Neuron (in vitro differentiated cells): Measurements from ENCODE around the gene PTPN14.
"Not testable (repeated sequence)": the region's sequence is repeated elsewhere in the genome, so short reads cannot be mapped to it uniquely, and the experiment has no call there.

ENCODE experiments used
- H2AFZ ChIP-seq: one replicate; pipeline ENCODE4 v1.6.1; 2013; ENCODE audit warnings: low read depth, mild to moderate bottlenecking, inconsistent platforms, low read length, moderate library complexity
- H3K27me3 ChIP-seq: one replicate; pipeline ENCODE4 v1.6.1; 2013; ENCODE audit warnings: low read length; ENCODE audit not compliant: insufficient read depth
- H3K36me3 ChIP-seq: one replicate; pipeline ENCODE4 v1.6.1; 2013; ENCODE audit warnings: low read length; ENCODE audit not compliant: insufficient read depth
- H3K4me1 ChIP-seq: one replicate; pipeline ENCODE4 v1.6.1; 2013; ENCODE audit warnings: low read length; ENCODE audit not compliant: insufficient read depth
- H3K4me3 ChIP-seq: 2 replicates; pipeline ENCODE4 v1.5.1; 2013; ENCODE audit warnings: mild to moderate bottlenecking, low read length, moderate library complexity
- H3K9me3 ChIP-seq: one replicate; pipeline ENCODE4 v1.6.1; 2013; ENCODE audit warnings: low read length

PTPN14 gene

DNA sequence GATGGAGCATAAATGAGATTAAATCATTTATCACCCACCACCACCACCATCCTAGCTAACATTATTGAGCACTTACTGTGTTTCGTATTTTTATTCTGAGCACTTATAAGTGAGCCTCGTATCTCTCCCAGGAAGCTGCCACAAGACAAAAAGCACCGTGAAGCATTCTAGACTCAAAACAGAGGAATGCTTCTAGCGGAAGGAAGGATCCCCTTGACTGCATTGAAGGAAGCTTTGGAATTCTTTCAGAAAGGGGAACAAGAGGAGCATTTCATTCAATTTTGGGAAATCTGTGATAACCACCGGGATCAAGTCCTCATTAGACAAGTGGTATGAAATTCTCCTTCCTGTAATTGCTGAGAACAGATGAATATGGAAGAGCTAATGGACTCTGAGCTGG lies 66.3 kb downstream of the PTPN14 start:
- H3K9me3 ChIP-seq: no peaks in the 10 kb centered on the region
- no peaks in the 10 kb centered on the region for H3K27me3 ChIP-seq
- H2AFZ ChIP-seq: no peak overlapping the region
- no peaks in the 10 kb centered on the region for H3K36me3 ChIP-seq
- peaks cover 4% of the 10 kb centered on the region for H3K4me1 ChIP-seq
- no peak overlapping the region for H3K4me3 ChIP-seq

DNA sequence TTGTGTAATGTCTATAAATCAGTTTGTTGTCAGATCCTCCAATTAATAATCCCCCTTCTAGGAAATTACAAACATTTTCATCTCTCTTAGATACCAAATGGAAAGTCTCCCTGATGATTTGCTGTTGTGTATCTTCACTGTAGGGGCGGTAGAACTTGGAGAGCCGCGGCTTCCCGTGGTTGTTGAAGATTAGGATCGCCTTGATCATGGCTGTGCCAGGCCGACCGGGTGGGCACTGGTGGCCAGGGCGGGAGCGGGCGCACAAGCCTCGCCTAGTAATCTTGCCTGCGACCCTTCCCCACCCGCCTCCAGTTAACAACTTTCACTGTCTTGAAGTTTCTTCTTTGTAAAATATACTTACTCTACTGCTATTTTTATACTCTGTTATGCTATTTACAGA lies 68.2 kb downstream of the PTPN14 start:
- not testable (repeated sequence) for H3K9me3 ChIP-seq, H3K4me3 ChIP-seq, H3K4me1 ChIP-seq, H2AFZ ChIP-seq, H3K36me3 ChIP-seq, H3K27me3 ChIP-seq

DNA sequence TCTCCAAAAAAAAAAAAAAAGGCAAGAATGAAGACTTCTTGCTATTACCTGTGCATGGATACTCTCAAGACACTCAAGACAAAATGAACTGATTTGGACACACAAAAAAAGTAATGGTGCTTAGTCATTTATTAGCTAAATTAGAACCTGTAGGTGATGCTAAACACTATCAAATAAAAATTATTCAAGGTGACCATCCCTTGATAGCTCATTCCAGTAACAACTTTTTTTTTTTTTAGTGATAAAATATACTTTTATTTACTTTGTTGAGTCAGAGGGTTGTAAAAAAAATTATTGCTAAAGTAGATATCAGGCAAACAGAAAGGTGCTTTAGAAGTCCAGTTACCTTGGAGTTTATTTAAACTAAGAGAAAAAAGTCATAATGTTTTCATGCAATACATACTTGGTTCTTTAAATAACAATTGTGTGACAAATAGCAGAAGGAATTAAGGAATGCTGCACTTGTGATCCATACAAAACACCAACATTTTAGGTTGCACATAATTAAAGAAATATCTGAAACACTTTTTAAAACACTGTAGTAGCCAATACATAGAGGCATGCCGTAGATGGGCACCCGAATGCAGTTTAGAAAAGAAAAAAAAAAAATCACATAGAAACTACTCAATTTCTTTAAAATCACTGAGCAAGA lies 69.3 kb downstream of the PTPN14 start:
- not testable (repeated sequence) for H3K9me3 ChIP-seq, H3K4me1 ChIP-seq, H2AFZ ChIP-seq, H3K36me3 ChIP-seq, H3K27me3 ChIP-seq, H3K4me3 ChIP-seq

DNA sequence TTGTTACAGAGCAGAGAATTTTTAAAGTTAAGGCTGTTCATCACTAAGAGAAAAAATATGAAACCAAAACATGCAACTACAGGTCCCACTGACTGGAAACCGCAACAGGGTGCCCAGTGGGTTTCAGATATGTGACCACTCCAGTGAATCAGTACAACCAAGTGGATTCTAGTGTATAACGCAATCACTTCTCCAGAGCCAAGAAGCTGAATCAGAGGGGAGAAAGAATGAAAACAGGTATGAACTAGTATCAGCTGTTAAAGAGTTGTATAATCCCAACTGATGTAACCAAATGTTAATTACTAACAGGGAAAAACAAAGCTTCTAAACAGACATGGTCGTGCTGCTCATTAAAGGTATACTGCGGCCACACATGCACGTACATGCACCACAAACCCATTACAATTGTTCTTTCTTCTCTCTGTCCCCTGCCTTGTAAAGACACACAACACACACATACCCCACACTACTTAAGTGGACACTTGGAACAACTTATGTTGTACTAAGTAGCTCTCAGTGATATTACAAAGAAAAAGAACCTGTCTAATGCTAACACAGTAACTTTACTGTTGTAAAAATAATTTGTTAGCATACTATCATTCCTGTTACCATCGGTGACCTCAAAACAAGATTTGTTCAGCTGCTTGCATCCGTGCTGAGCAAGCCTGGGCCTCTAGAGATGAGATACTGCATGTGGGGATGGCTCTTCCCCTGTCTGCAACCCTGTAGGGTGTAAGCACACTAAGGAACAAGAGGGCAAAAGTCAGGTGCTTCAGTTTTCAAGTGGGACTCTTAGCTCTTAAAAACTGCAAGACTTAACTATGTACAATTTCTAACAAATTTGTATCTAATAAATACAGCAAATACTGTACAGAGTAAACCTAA lies 74.2 kb downstream of the PTPN14 start:
- no peaks in the 10 kb centered on the region for H3K9me3 ChIP-seq
- no peaks in the 10 kb centered on the region for H3K36me3 ChIP-seq
- H2AFZ ChIP-seq: no peak overlapping the region
- no peaks in the 10 kb centered on the region for H3K4me1 ChIP-seq
- no peak overlapping the region for H3K4me3 ChIP-seq
- H3K27me3 ChIP-seq: no peaks in the 10 kb centered on the region

DNA sequence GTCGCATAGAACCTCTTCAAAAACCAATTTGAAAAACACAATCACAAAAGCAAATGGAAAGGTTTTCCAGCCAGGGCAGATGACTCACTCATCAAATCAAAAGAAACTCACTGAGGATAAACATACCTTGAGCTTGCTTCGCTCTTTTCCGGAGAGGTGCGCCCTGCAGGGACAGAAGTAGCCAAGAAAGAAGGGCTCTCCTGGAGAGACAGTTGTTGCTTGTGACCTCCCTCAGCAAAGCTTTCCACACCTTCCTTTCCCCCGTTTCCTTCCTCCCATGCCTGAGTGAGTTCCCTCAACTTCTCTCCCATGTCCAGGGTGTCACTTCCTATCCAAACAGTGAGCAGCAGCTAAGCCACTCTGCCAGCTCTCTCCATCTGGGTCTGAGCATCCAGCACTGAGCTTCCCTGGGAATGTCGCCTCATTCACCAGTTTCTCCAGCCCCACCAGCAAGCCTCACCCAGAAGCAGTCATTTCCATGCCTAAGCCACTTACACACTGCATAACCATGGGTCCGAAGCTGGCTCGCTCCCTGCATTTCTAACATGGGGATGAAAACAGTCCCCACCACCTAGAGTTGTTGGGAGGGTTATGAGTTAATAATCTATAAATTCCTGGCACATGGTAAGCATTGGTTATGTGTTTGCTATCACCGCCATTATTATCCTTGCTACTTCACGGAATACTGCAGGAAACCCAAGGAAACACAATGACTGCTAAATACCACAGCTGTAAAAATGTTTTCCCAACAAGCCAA lies 75.0 kb downstream of the PTPN14 start:
- no peaks in the 10 kb centered on the region for H3K36me3 ChIP-seq
- H3K9me3 ChIP-seq: no peaks in the 10 kb centered on the region
- no peaks in the 10 kb centered on the region for H3K27me3 ChIP-seq
- no peaks in the 10 kb centered on the region for H3K4me1 ChIP-seq
- no peak overlapping the region for H2AFZ ChIP-seq
- H3K4me3 ChIP-seq: no peak overlapping the region

DNA sequence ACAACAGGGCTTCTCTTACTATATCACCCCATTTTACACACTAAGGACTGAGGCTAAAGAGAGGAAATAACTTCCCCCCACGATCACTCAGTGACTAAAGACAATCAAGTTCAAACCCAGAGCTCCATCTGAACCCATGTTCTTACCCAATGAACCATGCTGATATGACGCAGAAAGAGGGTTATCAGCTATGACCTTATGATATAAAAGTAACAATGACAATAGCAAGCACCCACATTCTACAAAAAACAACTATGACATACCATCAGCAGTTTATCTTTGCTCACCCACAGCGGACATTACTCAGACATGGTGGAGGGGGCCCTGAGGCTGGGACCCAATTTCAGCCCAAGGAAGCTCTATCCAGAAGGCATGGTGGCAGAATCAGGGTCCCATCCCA lies 75.7 kb downstream of the PTPN14 start:
- H3K9me3 ChIP-seq: no peaks in the 10 kb centered on the region
- no peak overlapping the region for H2AFZ ChIP-seq
- no peak overlapping the region for H3K4me3 ChIP-seq
- H3K4me1 ChIP-seq: no peaks in the 10 kb centered on the region
- H3K27me3 ChIP-seq: no peaks in the 10 kb centered on the region
- H3K36me3 ChIP-seq: no peaks in the 10 kb centered on the region

DNA sequence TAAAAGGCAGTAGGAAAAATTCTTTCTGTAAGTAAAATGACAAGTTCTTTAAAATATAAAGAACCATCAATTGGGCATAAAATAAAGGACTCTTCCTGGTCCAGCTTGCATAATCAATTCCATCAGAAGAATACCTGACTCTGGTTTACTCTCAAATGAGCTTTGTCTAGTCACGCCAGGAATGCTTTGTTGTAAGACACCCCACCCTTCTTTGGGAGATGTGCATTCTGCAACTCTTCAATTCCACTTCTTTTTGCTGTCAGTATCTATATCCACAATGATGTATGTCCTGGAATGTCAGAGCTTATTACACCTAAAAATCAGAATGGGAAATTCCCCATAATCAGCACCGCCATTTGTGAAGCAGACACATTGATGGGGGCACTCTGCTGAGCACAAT lies 76.1 kb downstream of the PTPN14 start:
- no peaks in the 10 kb centered on the region for H3K9me3 ChIP-seq
- H3K4me1 ChIP-seq: no peaks in the 10 kb centered on the region
- no peaks in the 10 kb centered on the region for H3K27me3 ChIP-seq
- no peak overlapping the region for H2AFZ ChIP-seq
- H3K4me3 ChIP-seq: no peak overlapping the region
- no peaks in the 10 kb centered on the region for H3K36me3 ChIP-seq

DNA sequence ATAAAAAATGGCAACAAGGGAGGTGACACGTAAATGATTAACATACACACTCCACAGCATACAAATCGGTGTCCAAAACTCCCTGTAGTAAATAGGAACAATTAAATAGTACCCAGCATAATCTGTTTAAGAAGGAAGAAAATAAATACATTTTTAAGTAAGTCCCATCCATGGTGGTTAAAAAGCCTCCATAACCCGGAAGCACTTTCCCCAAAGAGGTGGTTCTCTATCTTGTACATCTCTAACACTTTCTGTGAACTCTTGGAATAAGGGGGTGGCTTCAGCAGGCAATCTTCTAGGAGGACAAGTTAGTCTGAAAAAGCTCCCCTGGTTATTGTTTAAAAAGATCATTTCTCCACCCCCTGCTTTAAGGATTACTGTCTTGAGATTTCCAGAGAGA lies 76.9 kb downstream of the PTPN14 start:
- H3K4me1 ChIP-seq: no peaks in the 10 kb centered on the region
- no peaks in the 10 kb centered on the region for H3K27me3 ChIP-seq
- H3K9me3 ChIP-seq: no peaks in the 10 kb centered on the region
- no peaks in the 10 kb centered on the region for H3K36me3 ChIP-seq
- H3K4me3 ChIP-seq: no peak overlapping the region
- H2AFZ ChIP-seq: no peak overlapping the region

DNA sequence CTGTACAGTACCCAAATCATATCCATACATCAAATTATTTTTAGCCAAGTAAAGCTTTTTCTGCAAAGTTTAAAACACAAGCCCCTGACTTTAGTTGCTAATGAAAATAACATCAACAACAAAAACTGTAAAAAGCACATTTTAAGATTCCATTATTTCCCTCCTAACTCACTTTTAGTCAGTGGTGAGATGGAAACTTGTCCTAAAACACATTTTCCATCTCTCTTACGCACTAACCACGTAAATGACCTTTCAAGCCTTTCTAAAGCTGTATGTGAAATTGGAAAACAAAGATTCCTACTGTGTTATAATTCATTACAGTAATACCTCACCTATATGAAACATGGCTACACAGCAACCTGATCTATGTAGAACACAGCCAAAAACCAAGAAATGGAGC lies 77.5 kb downstream of the PTPN14 start:
- H3K27me3 ChIP-seq: no peaks in the 10 kb centered on the region
- no peaks in the 10 kb centered on the region for H3K4me1 ChIP-seq
- H3K36me3 ChIP-seq: no peaks in the 10 kb centered on the region
- H3K4me3 ChIP-seq: no peak overlapping the region
- no peaks in the 10 kb centered on the region for H3K9me3 ChIP-seq
- no peak overlapping the region for H2AFZ ChIP-seq

DNA sequence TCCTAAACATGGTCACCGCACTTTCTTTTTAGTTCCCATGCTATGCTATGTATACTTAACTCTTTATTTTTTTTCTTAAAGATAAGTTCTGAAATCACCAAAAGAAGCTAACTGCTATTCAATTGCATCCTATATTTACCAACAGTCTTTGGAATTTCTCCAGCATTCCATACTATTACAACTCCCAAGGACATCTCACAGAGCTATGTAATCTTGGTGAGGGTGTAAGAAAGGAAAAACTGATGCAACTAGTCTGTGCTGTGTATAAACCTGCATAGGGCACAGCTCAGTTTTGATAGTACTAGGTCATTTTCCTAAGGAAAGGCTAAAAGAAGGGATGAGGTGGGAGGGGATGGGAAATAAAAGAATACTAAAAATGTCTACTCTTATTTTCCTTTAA lies 78.0 kb downstream of the PTPN14 start:
- Histone ChIP-seq H3K36me3 (no peaks in the 10 kb centered on the region), H2AFZ (no peak overlapping the region), H3K4me1 (no peaks in the 10 kb centered on the region), H3K9me3 (no peaks in the 10 kb centered on the region), H3K27me3 (no peaks in the 10 kb centered on the region), H3K4me3 (no peak overlapping the region)

DNA sequence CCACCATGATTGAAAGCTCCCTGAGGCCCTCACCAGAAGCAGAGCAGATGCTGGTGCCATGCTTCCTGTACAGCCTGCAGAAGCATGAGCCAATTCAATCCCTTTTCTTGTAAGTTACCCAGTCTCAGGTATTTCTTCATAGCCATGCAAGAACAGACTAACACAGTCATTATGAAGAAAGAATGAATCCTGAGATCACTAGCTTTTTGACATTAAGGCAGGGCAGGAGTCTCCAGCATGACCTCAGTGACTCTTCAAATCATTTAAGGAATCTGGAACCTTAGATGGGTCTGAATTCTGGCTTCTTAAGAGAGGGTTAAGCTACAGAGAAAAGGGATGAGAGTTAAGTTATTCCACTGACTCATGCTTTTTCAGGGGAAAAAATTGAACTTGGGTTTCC lies 79.0 kb downstream of the PTPN14 start:
- Histone ChIP-seq H2AFZ (no peak overlapping the region), H3K36me3 (no peaks in the 10 kb centered on the region), H3K4me3 (no peak overlapping the region), H3K4me1 (no peaks in the 10 kb centered on the region), H3K9me3 (no peaks in the 10 kb centered on the region), H3K27me3 (no peaks in the 10 kb centered on the region)

DNA sequence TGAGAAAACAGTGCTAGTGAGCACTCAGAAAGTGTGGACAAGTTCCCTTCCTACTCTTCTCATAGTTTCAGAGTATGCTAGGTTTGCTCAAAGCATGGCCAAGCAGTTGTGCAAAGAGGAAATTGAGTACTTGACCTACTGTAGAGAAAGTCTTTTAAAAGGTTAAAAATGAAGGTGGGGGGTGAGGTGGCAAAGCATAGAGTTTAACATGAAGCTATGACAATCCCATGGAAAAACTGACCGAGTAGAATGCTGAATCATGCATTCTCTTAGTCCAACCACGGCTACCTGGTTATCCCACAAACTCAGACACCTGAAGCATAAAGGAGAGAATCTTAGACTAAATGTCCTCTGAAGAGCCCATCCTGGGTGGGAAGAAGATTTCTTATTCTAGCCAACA lies 79.9 kb downstream of the PTPN14 start:
- Histone ChIP-seq H3K4me3 (no peak overlapping the region), H2AFZ (no peak overlapping the region), H3K9me3 (no peaks in the 10 kb centered on the region), H3K36me3 (no peaks in the 10 kb centered on the region), H3K27me3 (no peaks in the 10 kb centered on the region), H3K4me1 (no peaks in the 10 kb centered on the region)

DNA sequence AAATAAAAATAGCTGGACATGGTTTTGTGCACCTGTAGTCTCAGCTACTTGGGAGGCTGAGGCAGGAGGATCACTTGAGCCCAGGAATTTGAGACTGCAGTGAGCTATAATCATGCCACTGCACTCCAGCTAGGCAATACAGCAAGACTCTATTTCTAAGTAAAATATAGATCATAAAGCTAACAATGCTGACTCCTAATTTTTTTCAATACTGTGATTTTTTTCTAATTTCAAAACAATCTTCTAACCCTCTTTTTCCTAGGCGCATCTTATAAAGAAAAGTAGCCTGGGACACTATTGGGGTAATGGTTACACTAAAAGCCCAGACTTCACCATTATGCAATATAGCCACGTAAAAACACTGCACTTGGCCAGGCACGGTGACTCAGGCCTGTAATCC lies 81.3 kb downstream of the PTPN14 start:
- Histone ChIP-seq H2AFZ (no peak overlapping the region), H3K27me3 (no peaks in the 10 kb centered on the region), H3K4me3 (no peak overlapping the region), H3K36me3 (no peaks in the 10 kb centered on the region), H3K4me1 (no peaks in the 10 kb centered on the region), H3K9me3 (no peaks in the 10 kb centered on the region)
